NCI-H226 (cell line): ENCODE measurements around the gene TPM4.
"Not testable (repeated sequence)": the region's sequence is repeated elsewhere in the genome, so short reads cannot be mapped to it uniquely, and the experiment has no call there.

Experiments used
- DNase-seq: peaks from one replicate; pipeline ENCODE4 v3.0.0-alpha.2; 2015

Gene TPM4

DNA sequence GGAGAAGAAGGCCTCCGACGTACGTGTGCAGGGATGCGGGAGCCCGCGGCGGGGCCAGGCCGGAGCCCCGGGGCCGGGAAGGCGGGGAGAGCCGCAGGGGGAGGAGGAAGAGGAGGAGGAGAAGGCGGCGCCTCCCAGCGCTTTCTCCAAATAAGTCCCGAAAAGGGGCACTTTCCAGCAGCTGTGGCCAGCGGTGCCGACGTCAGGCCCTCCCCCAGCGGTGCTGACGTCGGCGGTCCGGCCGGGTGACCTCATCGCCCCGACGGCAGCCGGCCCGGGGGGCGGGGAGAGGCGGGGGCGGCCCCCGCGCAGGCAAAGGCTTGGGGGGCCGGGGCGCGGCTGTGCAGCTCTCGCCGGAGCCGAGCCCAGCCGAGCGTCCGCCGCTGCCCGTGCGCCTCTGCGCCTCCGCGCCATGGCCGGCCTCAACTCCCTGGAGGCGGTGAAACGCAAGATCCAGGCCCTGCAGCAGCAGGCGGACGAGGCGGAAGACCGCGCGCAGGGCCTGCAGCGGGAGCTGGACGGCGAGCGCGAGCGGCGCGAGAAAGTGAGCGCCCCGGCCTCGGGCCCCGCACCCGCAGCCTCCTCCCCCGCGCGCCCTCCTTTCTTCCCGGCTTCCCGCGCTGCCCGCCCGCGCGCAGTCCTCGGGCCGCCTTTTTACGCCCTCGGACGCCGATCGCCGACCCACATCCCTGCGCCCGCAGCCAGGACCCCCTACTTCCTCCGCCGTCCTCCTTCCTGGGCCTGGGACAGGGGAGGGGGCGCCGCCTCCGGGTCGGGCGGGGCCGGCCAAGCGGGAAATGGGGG lies at the start of gene TPM4:
Gene TPM4, plus strand, starts transcription at position 342 of the 804 bp plus-strand sequence. Its CDS starts 71 bp downstream, at position 413.
- DNase-seq: peak; percentile 69

DNA sequence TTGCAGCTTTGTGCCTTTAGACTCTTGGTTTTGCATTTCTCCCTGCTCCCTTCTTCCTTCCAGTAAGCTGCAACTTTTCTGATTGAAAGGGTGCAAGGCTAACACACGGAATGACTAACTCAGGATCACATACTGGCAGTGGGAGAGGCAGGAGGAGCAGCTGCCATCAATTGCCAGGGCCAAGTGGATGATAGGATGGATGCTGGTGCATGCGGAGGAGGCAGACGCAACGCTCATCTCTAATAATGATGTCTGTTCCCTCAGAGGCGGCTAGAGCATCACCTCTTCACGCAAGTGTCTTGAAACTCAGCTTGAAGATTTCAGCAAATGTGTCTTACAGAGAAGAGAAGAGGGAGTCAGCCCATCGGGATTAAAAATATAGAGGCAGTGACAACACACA lies 49.5 kb upstream of the TPM4 start:
- DNase-seq: no peak

- no peak for DNase-seq
Observed at GRCh38 chr19:16027528-16027927, 48.8 kb upstream of the TPM4 start.

DNA sequence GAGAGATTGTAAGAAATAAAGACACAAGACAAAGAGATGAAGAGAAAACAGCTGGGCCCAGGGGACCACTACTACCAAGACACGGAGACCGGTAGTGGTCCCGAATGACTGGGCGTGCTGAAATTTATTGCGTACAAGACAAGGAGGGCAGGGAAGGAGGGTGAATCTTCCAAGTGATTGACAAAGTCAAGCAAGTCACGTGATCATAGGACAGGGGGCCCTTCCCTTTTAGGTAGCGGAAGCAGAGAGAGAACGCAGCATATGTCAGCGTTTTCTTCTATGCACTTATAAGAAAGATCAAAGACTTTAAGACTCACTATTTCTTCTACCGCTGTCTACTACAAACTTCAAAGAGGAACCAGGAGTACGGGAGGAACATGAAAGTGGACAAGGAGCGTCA lies 46.1 kb upstream of the TPM4 start:
- DNase-seq: not testable (repeated sequence)

DNA sequence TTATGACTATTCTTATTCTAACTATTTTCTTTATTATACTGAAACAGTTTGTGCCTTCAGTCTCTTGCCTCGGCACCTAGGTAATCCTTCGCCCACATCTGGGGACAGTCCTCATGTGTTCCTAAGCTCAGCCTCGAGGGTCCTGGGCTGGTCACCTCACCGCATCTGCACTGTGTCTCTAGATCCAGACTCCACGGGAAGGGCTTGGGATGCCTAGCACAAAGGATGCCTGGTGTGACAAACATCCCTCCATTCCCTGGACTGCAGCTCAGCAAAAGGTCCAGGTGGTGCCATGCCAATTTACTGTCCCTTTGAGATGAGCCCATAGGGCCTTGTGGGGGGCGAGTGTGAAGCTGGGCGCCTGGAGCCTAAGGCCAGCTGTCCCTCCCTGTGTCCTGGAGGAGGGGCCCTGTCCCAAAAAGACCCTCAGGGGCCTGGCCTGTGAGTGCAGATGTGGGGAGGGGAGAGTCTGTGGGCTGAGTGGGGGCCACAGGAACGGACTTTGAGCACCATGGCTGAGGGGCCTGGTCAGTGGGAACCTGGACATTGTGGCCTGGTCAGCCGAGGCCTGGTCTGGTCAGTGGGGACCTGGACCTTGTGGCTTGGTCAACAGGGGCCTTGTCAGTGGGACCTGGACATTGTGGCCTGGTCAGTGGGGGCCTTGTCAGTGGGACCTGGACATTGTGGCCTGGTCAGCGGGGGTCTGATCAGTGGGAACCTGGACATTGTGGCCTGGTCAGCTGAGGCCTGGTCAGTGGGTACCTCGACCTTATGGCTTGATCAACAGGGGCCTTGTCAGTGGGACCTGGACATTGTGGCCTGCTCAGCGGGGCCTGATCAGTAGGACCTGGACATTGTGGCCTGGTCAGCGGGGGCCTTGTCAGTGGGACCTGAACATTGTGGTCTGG lies 45.1 kb upstream of the TPM4 start:
- no peak for DNase-seq

GRCh38 chr19:16031872-16032200 lies 44.5 kb upstream of the TPM4 start:
- no peak for DNase-seq

- no peak for DNase-seq
Observed at GRCh38 chr19:16032509-16033135, 43.7 kb upstream of the TPM4 start.

GRCh38 chr19:16033136-16033530 lies 43.2 kb upstream of the TPM4 start:
- DNase-seq: no peak

DNA sequence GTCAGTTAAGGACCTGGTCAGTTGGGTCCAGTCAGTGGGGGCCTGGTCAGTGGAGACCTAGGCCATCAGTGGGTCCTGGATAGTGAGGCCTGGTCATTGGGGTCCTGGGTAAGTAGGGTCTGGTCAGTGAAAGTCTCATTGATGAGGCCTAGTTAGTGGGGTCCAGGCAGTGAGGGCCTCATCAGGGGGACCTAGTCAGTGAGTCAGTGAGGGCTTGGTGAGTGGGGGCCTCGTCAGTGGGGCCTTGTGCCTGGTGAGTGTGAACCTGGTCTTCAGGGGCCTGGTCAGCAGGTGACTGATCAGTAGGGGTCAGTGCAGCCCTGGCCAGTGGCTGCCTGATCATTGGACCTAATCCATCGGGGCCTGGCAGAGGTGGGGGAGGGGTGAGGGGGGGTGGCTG lies 42.6 kb upstream of the TPM4 start:
- DNase-seq: no peak

GRCh38 chr19:16034180-16034579 lies 42.1 kb upstream of the TPM4 start:
- DNase-seq: no peak

DNA sequence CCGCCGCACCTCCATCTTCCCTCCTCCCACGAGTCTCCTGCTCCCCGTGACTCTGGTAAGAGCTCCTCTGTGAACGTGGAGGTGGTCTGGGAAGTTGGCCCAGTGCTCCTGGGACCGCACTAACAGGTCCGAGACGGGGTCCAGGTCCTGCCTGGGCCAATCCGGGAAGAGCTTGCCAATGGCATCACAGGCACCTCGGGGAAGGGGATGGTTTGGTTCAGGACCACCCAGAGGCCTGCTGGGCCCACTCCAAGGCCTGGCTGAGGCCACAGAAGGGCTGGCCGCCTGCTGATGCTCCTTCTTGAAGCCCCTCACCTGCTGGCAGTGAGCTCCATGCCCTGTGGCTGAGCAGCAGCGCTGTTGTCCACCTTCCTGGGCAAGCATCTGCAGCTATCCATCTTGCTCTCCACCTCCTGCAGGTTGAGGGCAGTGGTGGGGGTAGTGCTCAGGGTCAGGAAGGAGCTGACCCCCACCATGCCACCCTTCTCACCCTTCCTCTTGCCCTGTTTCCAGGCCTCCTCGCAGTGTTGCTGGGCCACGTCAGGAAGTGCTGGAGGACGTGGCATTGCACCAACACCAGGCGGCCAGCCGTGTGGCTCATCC lies 41.2 kb upstream of the TPM4 start:
- DNase-seq: no peak

DNA sequence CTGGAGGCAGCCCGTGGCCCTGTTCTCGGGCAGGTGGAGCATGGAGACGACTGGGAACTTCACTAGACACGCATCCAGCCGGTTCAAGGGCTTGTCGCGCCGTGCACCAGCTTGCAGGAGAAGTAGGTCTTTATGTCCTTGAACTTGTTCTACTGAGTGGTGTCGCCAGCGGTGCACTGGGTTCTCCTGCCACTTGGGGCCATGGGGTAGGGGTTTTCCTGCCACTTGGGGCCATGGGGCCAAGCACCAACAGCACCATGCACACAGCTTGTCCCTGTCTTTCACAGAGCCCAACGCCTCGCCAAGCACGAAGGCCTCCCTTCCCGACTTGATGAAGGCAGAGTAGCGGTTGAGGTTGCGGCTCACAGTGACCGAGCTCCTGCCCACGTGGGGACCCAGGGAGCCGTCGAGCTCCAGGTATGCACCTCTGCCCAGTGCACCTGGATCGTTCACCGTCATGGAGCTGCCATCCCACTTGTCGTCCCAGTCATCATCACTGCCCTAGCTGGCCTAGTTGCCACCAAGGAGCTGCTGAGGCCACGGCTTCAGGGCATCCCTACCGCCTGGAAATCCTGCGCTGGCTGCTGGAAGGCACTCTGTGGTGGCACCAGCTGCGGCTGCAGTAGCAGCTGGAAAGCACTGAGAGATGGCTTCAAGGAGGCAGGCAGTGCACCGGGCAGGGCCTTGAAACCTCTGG lies 40.5 kb upstream of the TPM4 start:
- DNase-seq: no peak

DNA sequence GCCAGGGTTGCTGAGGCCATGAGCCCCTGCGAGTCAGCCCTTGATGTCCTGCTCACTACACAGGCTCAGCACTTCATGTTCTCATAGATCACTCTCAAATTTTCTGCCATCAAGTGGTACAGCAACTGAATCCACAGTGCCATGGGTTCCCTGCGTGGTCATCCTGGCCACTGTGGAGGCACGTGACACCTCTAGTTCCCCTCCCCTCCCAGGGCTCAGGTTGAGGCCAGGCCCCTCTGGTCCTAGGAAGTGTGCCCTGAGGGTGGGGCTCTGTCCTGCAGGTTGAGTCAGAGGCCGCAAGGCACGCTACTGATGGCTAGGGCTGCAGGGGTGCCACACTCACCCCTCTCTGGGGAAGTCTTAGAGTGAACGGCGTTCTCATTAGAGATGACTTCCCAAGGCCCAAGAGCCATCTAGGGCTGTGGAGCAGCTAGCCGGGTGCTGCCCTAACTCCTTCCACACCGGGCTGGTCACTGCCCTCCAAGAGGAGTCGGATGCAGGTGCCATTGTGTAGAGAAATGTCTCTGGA lies 39.8 kb upstream of the TPM4 start:
- DNase-seq: no peak

GRCh38 chr19:16036941-16037340 lies 39.4 kb upstream of the TPM4 start:
- no peak for DNase-seq

DNA sequence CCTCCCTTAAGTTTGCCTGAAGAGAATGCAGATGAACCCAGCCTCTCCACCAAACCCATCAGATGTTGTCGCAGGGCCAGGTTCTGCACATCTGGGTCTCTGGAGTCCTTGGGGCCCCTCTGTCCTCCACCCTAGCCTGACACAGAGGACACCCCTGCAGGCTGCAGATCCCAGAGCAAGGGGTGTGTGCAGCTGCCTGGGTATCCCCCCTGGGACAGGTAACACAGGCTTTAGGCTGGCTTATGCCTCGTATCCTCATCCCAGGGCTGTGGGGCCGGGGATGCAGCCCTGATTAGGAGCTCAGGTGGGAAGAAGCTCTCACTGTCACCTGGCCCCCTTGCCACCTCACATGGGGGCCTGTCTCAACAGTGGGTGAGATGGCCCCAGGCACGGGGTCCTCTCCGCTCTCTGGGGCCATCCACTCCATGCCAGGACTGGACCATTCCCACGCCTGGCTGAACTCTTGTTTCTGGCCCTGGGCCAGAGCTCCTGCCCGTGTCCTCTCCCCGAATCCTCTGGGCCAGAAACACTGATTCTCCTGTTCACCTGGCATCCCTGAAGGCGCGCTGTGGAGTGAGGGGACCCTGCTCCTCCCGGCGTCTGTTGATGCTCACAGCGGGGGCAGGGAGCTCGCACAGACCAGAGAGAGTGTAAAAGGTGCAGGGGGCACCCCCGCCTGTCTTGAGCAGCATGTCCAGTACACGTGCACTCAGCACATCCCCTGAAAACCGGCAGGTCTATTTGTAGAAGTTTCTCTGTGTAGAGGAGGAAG lies 38.7 kb upstream of the TPM4 start:
- no peak for DNase-seq

DNA sequence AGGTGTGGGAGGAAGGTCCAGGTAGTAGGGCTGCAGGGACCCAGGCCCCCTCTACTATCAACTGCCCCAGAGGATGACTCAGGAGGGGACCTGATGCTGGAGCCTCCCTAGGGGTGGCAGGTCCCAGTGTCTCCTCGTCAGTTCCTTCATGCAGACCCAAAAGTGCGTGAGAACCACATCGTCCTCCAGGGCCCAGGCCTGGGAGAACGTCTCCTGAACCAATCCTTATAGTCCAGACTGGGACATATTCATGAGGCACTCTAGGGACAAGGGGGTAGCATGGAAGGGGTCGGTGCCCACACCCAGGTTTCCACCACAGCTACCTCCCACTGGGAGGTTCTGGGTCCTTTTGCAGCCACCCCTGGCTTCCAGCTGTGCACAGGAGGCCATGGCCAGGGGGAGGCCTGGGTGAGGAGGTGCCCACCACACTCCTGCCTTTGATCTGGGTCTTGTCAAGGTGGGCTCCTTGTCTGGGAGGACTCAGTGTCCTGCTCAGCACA lies 38.0 kb upstream of the TPM4 start:
- no peak for DNase-seq

- no peak for DNase-seq
Observed at GRCh38 chr19:16039081-16039480, 37.2 kb upstream of the TPM4 start.

- no peak for DNase-seq
Observed at GRCh38 chr19:16039545-16039944, 36.8 kb upstream of the TPM4 start.

DNA sequence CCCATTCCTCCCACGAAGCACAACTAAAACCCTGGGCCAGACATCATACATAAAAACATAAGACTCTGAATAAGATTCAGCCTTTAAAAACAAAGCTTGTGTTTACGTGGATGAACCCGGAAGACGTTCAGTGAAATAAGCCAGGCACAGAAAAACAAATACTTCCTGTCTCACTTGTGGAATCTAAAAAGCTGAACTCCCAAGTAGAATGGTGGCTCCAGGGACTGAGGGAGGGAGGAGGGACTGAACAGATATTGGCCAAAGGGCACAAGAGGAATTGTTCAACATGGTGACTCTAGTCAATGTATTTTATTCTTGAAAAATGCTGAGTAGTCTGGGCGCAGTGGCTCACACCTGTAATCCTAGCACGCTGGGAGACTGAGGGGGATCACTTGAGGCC lies 35.7 kb upstream of the TPM4 start:
- DNase-seq: no peak

DNA sequence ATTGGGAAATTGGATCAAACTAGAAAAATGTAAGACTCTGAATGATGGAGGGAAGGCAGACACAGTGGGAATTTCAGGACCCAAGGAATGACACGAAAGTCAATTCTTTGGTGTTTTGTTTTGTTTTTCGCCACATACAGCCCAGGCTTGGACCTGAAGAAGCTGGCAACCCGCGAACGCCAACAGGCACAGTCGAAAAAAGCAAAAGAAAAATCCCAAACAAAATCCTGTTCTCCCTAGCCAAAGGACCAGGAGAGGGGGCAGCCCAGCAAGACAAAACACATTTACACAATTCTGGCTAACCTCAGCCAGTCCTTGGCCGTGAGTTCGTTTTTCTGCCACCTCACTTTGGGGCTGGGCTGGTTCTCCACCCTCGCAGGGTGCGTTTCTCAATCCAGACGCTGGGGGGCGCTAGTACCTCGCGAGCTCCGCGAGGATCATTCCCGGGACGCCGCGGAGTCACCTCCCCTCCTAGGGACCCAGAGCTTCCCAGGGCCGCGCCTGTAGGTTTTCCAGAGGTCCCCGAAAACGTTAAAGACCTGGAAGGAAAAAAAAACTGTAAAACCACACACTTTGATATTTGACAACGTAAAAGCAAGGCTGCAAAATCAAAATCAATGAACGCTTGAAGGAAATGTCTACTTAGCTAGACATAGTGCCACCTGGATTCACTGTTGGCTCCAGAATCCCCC lies 34.9 kb upstream of the TPM4 start:
- DNase-seq: peak; percentile 22

- DNase-seq: no peak
Observed at GRCh38 chr19:16041991-16042386, 34.3 kb upstream of the TPM4 start.
